NK-92 (cell line): Measurements from ENCODE around the gene GGN.
"Not testable (repeated sequence)": the region's sequence is repeated elsewhere in the genome, so short reads cannot be mapped to it uniquely, and the experiment has no call there.

Experiments
- DNase-seq: peaks from one replicate; lab custom pipeline; 2025; ENCODE audit not compliant: unreplicated experiment; lab: John Stamatoyannopoulos, UW

Gene GGN

GRCh38 chr19:38412491-38412890, 24.7 kb upstream of the GGN start:
- DNase-seq: no peak

GRCh38 chr19:38411898-38412297, 24.1 kb upstream of the GGN start:
- not testable (repeated sequence) for DNase-seq

- DNase-seq: no peak
Measured at GRCh38 chr19:38411041-38411712, 23.3 kb upstream of the GGN start.

- not testable (repeated sequence) for DNase-seq
Measured at GRCh38 chr19:38410407-38410806, 22.6 kb upstream of the GGN start.

- DNase-seq: no peak
Measured at GRCh38 chr19:38409631-38410133, 21.8 kb upstream of the GGN start.

GRCh38 chr19:38405276-38405675, 17.4 kb upstream of the GGN start:
- DNase-seq: no peak

- no peak for DNase-seq
Measured at GRCh38 chr19:38404858-38405257, 17.0 kb upstream of the GGN start.

GRCh38 chr19:38402967-38403674, 15.3 kb upstream of the GGN start, which contains the start of gene FAM98C:
Gene FAM98C (plus strand): TSS chr19:38403093. CDS start chr19:38403154, 61 bp downstream.
- peak; percentile 86 for DNase-seq

GRCh38 chr19:38402623-38402966, 14.8 kb upstream of the GGN start:
- no peak for DNase-seq

- no peak for DNase-seq
Measured at GRCh38 chr19:38401148-38401547, 13.3 kb upstream of the GGN start.

- no peak for DNase-seq
Measured at GRCh38 chr19:38400361-38400760, 12.5 kb upstream of the GGN start.

- DNase-seq: no peak
Measured at GRCh38 chr19:38399537-38399936, 11.7 kb upstream of the GGN start.

GRCh38 chr19:38399081-38399480, 11.2 kb upstream of the GGN start:
- no peak for DNase-seq

- no peak for DNase-seq
Measured at GRCh38 chr19:38395381-38396114, 7.7 kb upstream of the GGN start.

- DNase-seq: no peak
Measured at GRCh38 chr19:38394488-38394887, 6.7 kb upstream of the GGN start.

- DNase-seq: no peak
Measured at GRCh38 chr19:38392707-38393308, 5.0 kb upstream of the GGN start.

- no peak for DNase-seq
Measured at GRCh38 chr19:38391911-38392464, 4.2 kb upstream of the GGN start.

GRCh38 chr19:38389957-38390924, 2.4 kb upstream of the GGN start:
- no peak for DNase-seq

- no peak for DNase-seq
Measured at GRCh38 chr19:38389101-38389925, 1.5 kb upstream of the GGN start.
